Measurements from ENCODE around the gene IRX5.

Gene IRX5

GRCh38 chr16:54930869-54931119 lies 129 bp downstream of the IRX5 start:
- DNase-seq (ENCODE audit: low read depth in 3 of 3): no peak

- no peak for DNase-seq (ENCODE audit: low read depth in 3 of 3)
Observed at GRCh38 chr16:54931120-54932014, 702 bp downstream of the IRX5 start.

- no peak for DNase-seq (ENCODE audit: low read depth in 3 of 3)
Observed at GRCh38 chr16:54932021-54932660, 1.5 kb downstream of the IRX5 start.

GRCh38 chr16:54932737-54933254 lies 2.1 kb downstream of the IRX5 start:
- no peak for DNase-seq (ENCODE audit: low read depth in 3 of 3)

- DNase-seq (ENCODE audit: low read depth in 3 of 3): no peak
Observed at GRCh38 chr16:54933281-54934011, 2.8 kb downstream of the IRX5 start.

- DNase-seq (ENCODE audit: low read depth in 3 of 3): no peak
Observed at GRCh38 chr16:54934481-54935265, 4.0 kb downstream of the IRX5 start.

GRCh38 chr16:54935266-54935968 lies 4.8 kb downstream of the IRX5 start:
- no peak for DNase-seq (ENCODE audit: low read depth in 3 of 3)

GRCh38 chr16:54936201-54936978 lies 5.7 kb downstream of the IRX5 start:
- DNase-seq (ENCODE audit: low read depth in 3 of 3): no peak

- DNase-seq (ENCODE audit: low read depth in 3 of 3): no peak
Observed at GRCh38 chr16:54936979-54937670, 6.5 kb downstream of the IRX5 start.

GRCh38 chr16:54937671-54938211 lies 7.1 kb downstream of the IRX5 start:
- no peak for DNase-seq (ENCODE audit: low read depth in 3 of 3)

- no peak for DNase-seq (ENCODE audit: low read depth in 3 of 3)
Observed at GRCh38 chr16:54938212-54939028, 7.8 kb downstream of the IRX5 start.

GRCh38 chr16:54939029-54939346 lies 8.3 kb downstream of the IRX5 start:
- DNase-seq (ENCODE audit: low read depth in 3 of 3): no peak

GRCh38 chr16:54939510-54940278 lies 9.0 kb downstream of the IRX5 start:
- DNase-seq (ENCODE audit: low read depth in 3 of 3): no peak

GRCh38 chr16:54940279-54940604 lies 9.6 kb downstream of the IRX5 start:
- no peak for DNase-seq (ENCODE audit: low read depth in 3 of 3)

- no peak for DNase-seq (ENCODE audit: low read depth in 3 of 3)
Observed at GRCh38 chr16:54942353-54942943, 11.8 kb downstream of the IRX5 start.

- no peak for DNase-seq (ENCODE audit: low read depth in 3 of 3)
Observed at GRCh38 chr16:54944002-54944401, 13.3 kb downstream of the IRX5 start.

GRCh38 chr16:54945063-54945462 lies 14.4 kb downstream of the IRX5 start:
- DNase-seq (ENCODE audit: low read depth in 3 of 3): no peak

- no peak for DNase-seq (ENCODE audit: low read depth in 3 of 3)
Observed at GRCh38 chr16:54946909-54947308, 16.2 kb downstream of the IRX5 start.
